Measurements from ENCODE around the gene LPCAT2. TPM values are rescaled to one million over a fixed set of nuclear protein-coding genes. Genes with fewer than 3 reads are reported as not detected.
"Not testable (repeated sequence)": the region's sequence is repeated elsewhere in the genome, so short reads cannot be mapped to it uniquely, and the experiment has no call there.

LPCAT2 gene
- total RNA-seq, 6 donors from 2014 or later = 14.4 to 33.9 (median 26.9) TPM

DNA sequence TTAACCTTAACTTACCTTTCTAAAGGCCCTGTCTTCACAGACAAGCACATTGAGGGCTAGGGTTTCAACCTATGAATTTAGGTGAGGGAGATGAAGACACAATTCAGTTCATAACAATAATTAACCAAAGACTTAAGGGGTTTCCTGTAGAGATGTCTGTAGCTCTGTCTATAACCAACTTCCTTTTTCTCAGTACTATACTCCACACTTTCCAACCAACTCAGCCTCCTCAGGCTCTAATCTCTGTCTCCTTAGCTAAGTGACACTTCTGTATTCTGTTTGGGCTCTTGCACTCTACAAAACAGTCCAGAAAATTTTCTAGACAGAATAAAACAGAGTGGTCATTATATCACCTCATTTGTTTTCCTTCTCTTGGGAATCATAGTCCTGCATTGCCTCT lies 83.4 kb downstream of the LPCAT2 start:
- ATAC-seq (ENCODE audit: low FRiP score in 2 of 2) (no peak), DNase-seq (no peak)
- Histone ChIP-seq H3K9me3 (no peaks in the 10 kb centered on the region), H3K4me1 (no peaks in the 10 kb centered on the region), H3K27ac (no peak overlapping the region), H3K36me3 (no peaks in the 10 kb centered on the region), H3K27me3 (no peaks in the 10 kb centered on the region), H3K4me3 (no peak overlapping the region)
- TF ChIP-seq, protein P1, sequence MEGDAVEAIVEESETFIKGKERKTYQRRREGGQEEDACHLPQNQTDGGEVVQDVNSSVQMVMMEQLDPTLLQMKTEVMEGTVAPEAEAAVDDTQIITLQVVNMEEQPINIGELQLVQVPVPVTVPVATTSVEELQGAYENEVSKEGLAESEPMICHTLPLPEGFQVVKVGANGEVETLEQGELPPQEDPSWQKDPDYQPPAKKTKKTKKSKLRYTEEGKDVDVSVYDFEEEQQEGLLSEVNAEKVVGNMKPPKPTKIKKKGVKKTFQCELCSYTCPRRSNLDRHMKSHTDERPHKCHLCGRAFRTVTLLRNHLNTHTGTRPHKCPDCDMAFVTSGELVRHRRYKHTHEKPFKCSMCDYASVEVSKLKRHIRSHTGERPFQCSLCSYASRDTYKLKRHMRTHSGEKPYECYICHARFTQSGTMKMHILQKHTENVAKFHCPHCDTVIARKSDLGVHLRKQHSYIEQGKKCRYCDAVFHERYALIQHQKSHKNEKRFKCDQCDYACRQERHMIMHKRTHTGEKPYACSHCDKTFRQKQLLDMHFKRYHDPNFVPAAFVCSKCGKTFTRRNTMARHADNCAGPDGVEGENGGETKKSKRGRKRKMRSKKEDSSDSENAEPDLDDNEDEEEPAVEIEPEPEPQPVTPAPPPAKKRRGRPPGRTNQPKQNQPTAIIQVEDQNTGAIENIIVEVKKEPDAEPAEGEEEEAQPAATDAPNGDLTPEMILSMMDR (IDR thresholded peaks at IDR 0.05) = no peak
- TF ChIP-seq POLR2A (IDR thresholded peaks at IDR 0.05) (no peak), POLR2AphosphoS5 (IDR thresholded peaks at IDR 0.05) (no peak), EP300 (IDR thresholded peaks at IDR 0.05) (no peak)

DNA sequence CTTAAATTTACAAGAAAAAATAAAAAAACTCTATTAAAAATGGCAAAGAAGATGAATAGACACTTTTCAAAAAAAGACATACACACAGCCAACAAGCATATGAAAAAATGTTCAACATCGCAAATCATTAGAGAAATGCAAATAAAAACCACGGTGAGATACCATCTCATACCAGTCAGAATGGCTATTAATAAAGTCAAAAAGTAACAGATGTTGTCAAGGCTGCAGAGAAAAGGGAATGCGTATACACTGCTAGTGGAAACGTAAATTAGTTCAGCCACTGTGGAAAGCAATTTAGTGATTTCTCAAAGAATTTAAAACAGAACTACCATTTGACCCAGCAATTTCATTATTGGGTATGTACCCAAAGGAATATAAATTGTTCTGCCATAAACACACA lies 89.1 kb downstream of the LPCAT2 start:
- Histone ChIP-seq H3K36me3 (no peaks in the 10 kb centered on the region), H3K27me3 (no peaks in the 10 kb centered on the region), H3K9me3 (no peaks in the 10 kb centered on the region), H3K4me1 (no peaks in the 10 kb centered on the region), H3K27ac (no peak overlapping the region), H3K4me3 (no peak overlapping the region)
- DNase-seq (no peak), ATAC-seq (ENCODE audit: low FRiP score in 2 of 2) (no peak)
- TF ChIP-seq, protein P1 (IDR thresholded peaks at IDR 0.05) = no peak
- TF ChIP-seq POLR2A (IDR thresholded peaks at IDR 0.05) (no peak), EP300 (IDR thresholded peaks at IDR 0.05) (no peak)
- 63 to 64% methylated on average over 4 of the region's 4 CpGs for WGBS, 2 donors

DNA sequence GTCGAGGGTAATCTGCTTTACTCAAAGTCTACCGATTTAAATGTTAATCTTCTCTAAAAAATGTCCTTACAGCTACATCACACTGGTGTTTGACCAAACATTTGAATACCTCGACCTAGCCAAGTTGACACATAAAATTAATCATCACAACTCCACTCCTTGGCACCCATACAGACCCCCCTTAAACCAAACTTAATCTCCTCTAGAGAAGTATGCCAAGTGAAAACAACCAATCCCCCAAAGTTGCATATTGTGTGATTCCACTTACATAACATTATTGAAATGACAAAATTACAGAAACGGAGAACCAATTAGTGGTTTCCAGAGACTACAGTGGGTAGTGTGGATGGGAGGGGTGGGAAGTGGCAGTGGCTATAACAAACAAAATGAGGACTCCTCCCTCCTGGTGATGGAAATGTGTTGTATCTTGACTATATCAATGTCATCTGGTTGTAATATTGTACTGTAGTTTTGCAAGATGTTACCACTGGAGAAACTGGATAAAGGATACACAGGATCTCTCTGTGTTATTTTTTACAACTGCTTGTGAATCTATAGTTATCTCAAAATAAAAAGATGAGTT lies 97.0 kb downstream of the LPCAT2 start:
- H3K36me3 ChIP-seq = no peaks in the 10 kb centered on the region
- H3K4me1 ChIP-seq = no peaks in the 10 kb centered on the region
- DNase-seq (no peak), ATAC-seq (ENCODE audit: low FRiP score in 2 of 2) (no peak)
- 56 to 57% methylated on average over 4 of the region's 4 CpGs for WGBS, 2 donors
- H3K4me3 ChIP-seq = no peak overlapping the region
- TF ChIP-seq EP300 (IDR thresholded peaks at IDR 0.05) (no peak), POLR2A (IDR thresholded peaks at IDR 0.05) (no peak), POLR2AphosphoS5 (IDR thresholded peaks at IDR 0.05) (no peak)
- TF ChIP-seq, protein P1 (IDR thresholded peaks at IDR 0.05) = no peak
- H3K27me3 ChIP-seq = no peaks in the 10 kb centered on the region
- H3K9me3 ChIP-seq = no peaks in the 10 kb centered on the region
- H3K27ac ChIP-seq = no peak overlapping the region

DNA sequence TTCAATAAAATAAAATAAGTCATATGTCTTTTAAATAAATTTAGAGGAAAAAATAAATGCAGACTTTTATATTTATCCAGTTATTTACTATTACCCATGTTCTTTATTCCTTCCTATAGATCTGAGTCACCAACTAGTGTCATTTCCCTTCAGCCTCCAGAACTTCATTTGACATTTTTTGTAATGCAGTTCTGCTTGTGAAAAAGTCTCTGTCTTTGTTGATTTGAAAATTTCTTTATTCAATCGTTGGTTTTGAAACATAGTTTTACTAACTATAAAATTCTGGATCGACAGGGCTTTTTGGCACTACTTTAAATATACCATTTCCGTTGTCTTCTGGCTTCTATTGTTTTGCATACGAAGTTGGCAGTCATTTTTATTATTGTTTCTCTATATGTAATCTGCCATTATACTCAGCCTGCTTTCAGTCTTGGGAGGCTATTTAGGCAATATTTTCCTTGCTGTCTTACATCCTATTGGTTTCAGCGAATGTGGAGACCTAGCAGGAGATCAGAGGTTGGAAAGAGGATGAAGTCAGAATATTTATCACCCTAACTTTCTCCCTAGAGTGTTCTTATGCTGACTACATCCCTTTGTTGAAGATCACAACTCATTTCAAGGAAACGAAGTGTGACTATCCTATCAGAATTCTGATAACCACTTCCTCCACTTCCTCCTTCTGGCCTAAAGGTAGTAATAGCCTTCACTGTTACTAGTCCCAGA lies 104.9 kb downstream of the LPCAT2 start:
- Histone ChIP-seq H3K27ac (no peak overlapping the region), H3K27me3 (no peaks in the 10 kb centered on the region), H3K4me3 (no peak overlapping the region), H3K36me3 (no peaks in the 10 kb centered on the region), H3K9me3 (no peaks in the 10 kb centered on the region), H3K4me1 (no peaks in the 10 kb centered on the region)
- no peak for DNase-seq
- WGBS, 2 donors = 65 to 66% methylated on average over 6 of the region's 6 CpGs
- ATAC-seq (ENCODE audit: low FRiP score in 2 of 2) = no peak
- TF ChIP-seq, protein P1 (IDR thresholded peaks at IDR 0.05) = no peak
- no peak for TF ChIP-seq POLR2AphosphoS5 (IDR thresholded peaks at IDR 0.05)
- TF ChIP-seq POLR2A (IDR thresholded peaks at IDR 0.05) = no peak
- no peak for TF ChIP-seq EP300 (IDR thresholded peaks at IDR 0.05)

DNA sequence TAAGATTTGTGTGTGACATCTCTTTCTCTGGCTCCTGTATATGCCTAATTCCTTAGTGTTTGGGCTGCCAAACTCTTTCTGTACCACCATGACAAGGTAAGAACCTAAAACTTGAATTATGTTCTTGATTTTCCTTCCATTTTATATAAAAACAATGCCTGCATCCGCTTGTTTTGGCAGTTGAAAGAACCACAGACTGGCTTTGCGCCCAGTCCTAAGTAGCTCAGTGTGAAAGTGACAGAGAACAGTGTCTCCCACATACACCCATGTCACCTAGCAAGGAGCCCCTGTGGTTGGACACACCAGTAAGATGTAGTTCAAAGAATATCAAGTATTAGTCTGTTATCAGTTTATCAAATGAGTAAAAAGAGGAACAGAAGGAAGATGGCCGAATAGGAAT lies 106.2 kb downstream of the LPCAT2 start:
- ATAC-seq (ENCODE audit: low FRiP score in 2 of 2) = no peak
- no peaks in the 10 kb centered on the region for H3K9me3 ChIP-seq
- no peak for DNase-seq
- H3K4me3 ChIP-seq = no peak overlapping the region
- H3K36me3 ChIP-seq = no peaks in the 10 kb centered on the region
- 66 to 73% methylated on average over 3 of the region's 3 CpGs for WGBS, 2 donors
- H3K27ac ChIP-seq = no peak overlapping the region
- TF ChIP-seq POLR2A (IDR thresholded peaks at IDR 0.05) (no peak), EP300 (IDR thresholded peaks at IDR 0.05) (no peak), POLR2AphosphoS5 (IDR thresholded peaks at IDR 0.05) (no peak)
- TF ChIP-seq, protein P1 (IDR thresholded peaks at IDR 0.05) = no peak
- no peaks in the 10 kb centered on the region for H3K27me3 ChIP-seq
- H3K4me1 ChIP-seq = no peaks in the 10 kb centered on the region

DNA sequence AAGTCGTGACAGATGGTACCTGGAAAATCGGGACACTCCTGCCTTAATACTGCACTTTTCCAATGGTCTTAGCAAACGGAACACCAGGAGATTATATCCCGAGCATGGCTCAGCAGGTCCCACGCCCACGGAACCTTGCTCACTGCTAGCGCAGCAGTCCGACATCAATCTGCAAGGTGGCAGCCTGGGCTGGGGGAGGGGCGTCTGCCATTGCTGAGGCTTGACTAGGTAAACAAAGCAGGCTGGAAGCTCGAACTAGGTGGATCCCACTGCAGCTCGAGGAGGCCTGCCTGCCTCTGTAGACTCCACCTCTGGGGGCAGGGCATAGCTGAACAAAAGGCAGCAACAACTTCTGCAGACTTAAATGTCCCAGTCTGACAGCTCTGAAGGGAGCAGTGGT lies 106.8 kb downstream of the LPCAT2 start:
- H3K27me3 ChIP-seq; H3K9me3 ChIP-seq; H3K4me3 ChIP-seq; H3K4me1 ChIP-seq; H3K27ac ChIP-seq; ATAC-seq (ENCODE audit: low FRiP score in 2 of 2); H3K36me3 ChIP-seq: not testable (repeated sequence)
- WGBS, 2 donors = 87 to 88% methylated on average over 2 to 11 of the region's 11 CpGs
- DNase-seq = peak in 1 of 2 donors; percentile 8
